ENCODE data around the gene TMEM245.

TMEM245 gene

GRCh38 chr9:109072821-109073435, 46.8 kb downstream of the TMEM245 start:
- Histone ChIP-seq H3K27ac (ENCODE audit: insufficient read depth in 1 of 2, low read depth in 1 of 2, low read length in 2 of 2, poor library complexity in 1 of 2, severe bottlenecking in 2 of 2) (no peak overlapping the region), H3K4me3 (ENCODE audit: control insufficient read depth in 1 of 7, extremely low read depth in 1 of 7, insufficient read depth in 4 of 7, low read depth in 2 of 7, low read length in 6 of 7) (no peak overlapping the region), H3K27me3 (replicated peaks in 2 of 5; ENCODE audit: control insufficient read depth in 4 of 5, insufficient read depth in 5 of 5, low read length in 4 of 5) (no peaks in the 10 kb centered on the region), H3K36me3 (ENCODE audit: control insufficient read depth in 4 of 4, insufficient read depth in 4 of 4, low read length in 3 of 4) (peaks cover 17 to 61% (median 36%) of the 10 kb centered on the region in 4 experiments), H3K9me3 (ENCODE audit: control extremely low read depth in 1 of 5, control insufficient read depth in 4 of 5, insufficient read depth in 2 of 5, low read depth in 1 of 5, low read length in 4 of 5) (no peaks in the 10 kb centered on the region), H3K4me1 (ENCODE audit: control extremely low read depth in 1 of 4, control insufficient read depth in 4 of 4, insufficient read depth in 4 of 4, low read length in 3 of 4) (no peaks in the 10 kb centered on the region)
- CTCF ChIA-PET, result no interaction called here
- no peak for DNase-seq
- POLR2A ChIA-PET, result no interaction called here
- WGBS (ENCODE audit: insufficient coverage), result 100% methylated on average over 1 of the region's 2 CpGs

- Histone ChIP-seq H3K9me3 (ENCODE audit: control extremely low read depth in 1 of 5, control insufficient read depth in 4 of 5, insufficient read depth in 2 of 5, low read depth in 1 of 5, low read length in 4 of 5) (no peaks in the 10 kb centered on the region), H3K4me3 (ENCODE audit: control insufficient read depth in 1 of 7, extremely low read depth in 1 of 7, insufficient read depth in 4 of 7, low read depth in 2 of 7, low read length in 6 of 7) (no peak overlapping the region), H3K27me3 (replicated peaks in 2 of 5; ENCODE audit: control insufficient read depth in 4 of 5, insufficient read depth in 5 of 5, low read length in 4 of 5) (no peaks in the 10 kb centered on the region), H3K36me3 (ENCODE audit: control insufficient read depth in 4 of 4, insufficient read depth in 4 of 4, low read length in 3 of 4) (peaks cover 20 to 62% (median 36%) of the 10 kb centered on the region in 4 experiments), H3K27ac (ENCODE audit: insufficient read depth in 1 of 2, low read depth in 1 of 2, low read length in 2 of 2, poor library complexity in 1 of 2, severe bottlenecking in 2 of 2) (no peak overlapping the region), H3K4me1 (ENCODE audit: control extremely low read depth in 1 of 4, control insufficient read depth in 4 of 4, insufficient read depth in 4 of 4, low read length in 3 of 4) (no peaks in the 10 kb centered on the region)
- POLR2A ChIA-PET, result no interaction called here
- no peak for DNase-seq
- WGBS (ENCODE audit: insufficient coverage), result 96% methylated on average over 3 of the region's 8 CpGs
- CTCF ChIA-PET, result interaction anchor here (1.0 kb wide), 1 partner anchor 28 kb away, joined by 3 read pairs; no protein-coding TSS in a partner anchor
Observed at GRCh38 chr9:109072133-109072692, 47.5 kb downstream of the TMEM245 start.

DNA sequence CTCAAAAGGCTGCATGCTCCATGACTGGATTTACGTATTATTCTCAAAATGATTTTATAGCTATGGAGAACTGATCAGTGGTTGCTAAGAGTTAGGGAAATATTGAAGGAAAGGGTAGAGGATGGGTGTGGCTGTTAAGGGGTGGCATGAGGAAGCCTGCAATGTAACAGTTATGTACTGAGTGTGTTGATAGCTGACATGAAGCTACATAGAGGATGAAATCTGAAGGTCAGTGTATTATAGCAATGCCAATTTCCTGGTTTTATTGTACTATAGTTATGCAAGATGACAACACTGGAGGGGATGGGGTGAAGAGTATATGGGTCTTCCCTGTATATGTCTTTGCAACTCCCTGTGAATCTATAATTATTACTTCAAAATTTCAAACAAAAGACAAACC, 51.0 kb downstream of the TMEM245 start:
- H3K36me3 ChIP-seq (ENCODE audit: control insufficient read depth in 4 of 4, insufficient read depth in 4 of 4, low read length in 3 of 4), result peaks cover 29 to 75% (median 47%) of the 10 kb centered on the region in 4 experiments
- WGBS (ENCODE audit: insufficient coverage), result 100% methylated on average over 1 of the region's 1 CpG
- no peaks in the 10 kb centered on the region for H3K9me3 ChIP-seq (ENCODE audit: control extremely low read depth in 1 of 5, control insufficient read depth in 4 of 5, insufficient read depth in 2 of 5, low read depth in 1 of 5, low read length in 4 of 5)
- no peak for DNase-seq
- H3K4me1 ChIP-seq (ENCODE audit: control extremely low read depth in 1 of 4, control insufficient read depth in 4 of 4, insufficient read depth in 4 of 4, low read length in 3 of 4), result no peaks in the 10 kb centered on the region
- ChIA-PET CTCF (no interaction called here), POLR2A (no interaction called here)
- H3K27ac ChIP-seq (ENCODE audit: insufficient read depth in 1 of 2, low read depth in 1 of 2, low read length in 2 of 2, poor library complexity in 1 of 2, severe bottlenecking in 2 of 2), result no peak overlapping the region
- no peak overlapping the region for H3K4me3 ChIP-seq (ENCODE audit: control insufficient read depth in 1 of 7, extremely low read depth in 1 of 7, insufficient read depth in 4 of 7, low read depth in 2 of 7, low read length in 6 of 7)
- H3K27me3 ChIP-seq (replicated peaks in 2 of 5; ENCODE audit: control insufficient read depth in 4 of 5, insufficient read depth in 5 of 5, low read length in 4 of 5), result no peaks in the 10 kb centered on the region

- Histone ChIP-seq H3K4me1 (ENCODE audit: control extremely low read depth in 1 of 4, control insufficient read depth in 4 of 4, insufficient read depth in 4 of 4, low read length in 3 of 4) (no peaks in the 10 kb centered on the region), H3K27me3 (replicated peaks in 2 of 5; ENCODE audit: control insufficient read depth in 4 of 5, insufficient read depth in 5 of 5, low read length in 4 of 5) (no peaks in the 10 kb centered on the region), H3K9me3 (ENCODE audit: control extremely low read depth in 1 of 5, control insufficient read depth in 4 of 5, insufficient read depth in 2 of 5, low read depth in 1 of 5, low read length in 4 of 5) (no peaks in the 10 kb centered on the region), H3K27ac (ENCODE audit: insufficient read depth in 1 of 2, low read depth in 1 of 2, low read length in 2 of 2, poor library complexity in 1 of 2, severe bottlenecking in 2 of 2) (no peak overlapping the region), H3K4me3 (ENCODE audit: control insufficient read depth in 1 of 7, extremely low read depth in 1 of 7, insufficient read depth in 4 of 7, low read depth in 2 of 7, low read length in 6 of 7) (no peak overlapping the region), H3K36me3 (ENCODE audit: control insufficient read depth in 4 of 4, insufficient read depth in 4 of 4, low read length in 3 of 4) (peaks cover 23 to 69% (median 41%) of the 10 kb centered on the region in 4 experiments)
- ChIA-PET POLR2A (no interaction called here), CTCF (no interaction called here)
- DNase-seq, result no peak
- 90% methylated on average over 2 of the region's 2 CpGs for WGBS (ENCODE audit: insufficient coverage)
Observed at GRCh38 chr9:109064963-109065702, 54.6 kb downstream of the TMEM245 start.

DNA sequence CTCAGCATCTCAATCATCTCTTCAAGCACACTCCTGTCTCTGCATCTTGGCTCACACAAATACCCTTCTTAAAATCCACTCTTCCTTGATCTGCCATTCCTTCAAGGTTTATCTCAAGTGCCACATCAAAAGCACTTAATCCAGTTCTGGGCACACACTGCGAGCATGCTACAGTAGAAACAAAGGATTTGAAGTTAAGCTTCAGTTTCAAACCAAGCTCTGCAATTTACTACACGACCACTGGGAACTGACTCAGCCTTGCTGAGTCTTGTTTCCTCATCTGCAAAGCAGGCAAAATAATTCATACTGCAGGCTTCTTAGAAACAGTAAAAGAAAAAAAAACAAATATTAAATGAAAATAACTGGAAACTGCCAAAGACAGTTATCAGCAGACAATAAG, 56.0 kb downstream of the TMEM245 start:
- ChIA-PET CTCF (no interaction called here), POLR2A (no interaction called here)
- Histone ChIP-seq H3K9me3 (ENCODE audit: control extremely low read depth in 1 of 5, control insufficient read depth in 4 of 5, insufficient read depth in 2 of 5, low read depth in 1 of 5, low read length in 4 of 5) (no peaks in the 10 kb centered on the region), H3K27me3 (replicated peaks in 2 of 5; ENCODE audit: control insufficient read depth in 4 of 5, insufficient read depth in 5 of 5, low read length in 4 of 5) (no peaks in the 10 kb centered on the region), H3K4me1 (ENCODE audit: control extremely low read depth in 1 of 4, control insufficient read depth in 4 of 4, insufficient read depth in 4 of 4, low read length in 3 of 4) (no peaks in the 10 kb centered on the region), H3K27ac (ENCODE audit: insufficient read depth in 1 of 2, low read depth in 1 of 2, low read length in 2 of 2, poor library complexity in 1 of 2, severe bottlenecking in 2 of 2) (no peak overlapping the region), H3K36me3 (ENCODE audit: control insufficient read depth in 4 of 4, insufficient read depth in 4 of 4, low read length in 3 of 4) (peaks cover 22 to 66% (median 38%) of the 10 kb centered on the region in 4 experiments), H3K4me3 (ENCODE audit: control insufficient read depth in 1 of 7, extremely low read depth in 1 of 7, insufficient read depth in 4 of 7, low read depth in 2 of 7, low read length in 6 of 7) (no peak overlapping the region)
- WGBS (ENCODE audit: insufficient coverage), result 100% methylated on average over 2 of the region's 2 CpGs
- no peak for DNase-seq

- Histone ChIP-seq H3K36me3 (ENCODE audit: control insufficient read depth in 4 of 4, insufficient read depth in 4 of 4, low read length in 3 of 4) (peaks cover 18 to 62% (median 41%) of the 10 kb centered on the region in 4 experiments), H3K4me3 (ENCODE audit: control insufficient read depth in 1 of 7, extremely low read depth in 1 of 7, insufficient read depth in 4 of 7, low read depth in 2 of 7, low read length in 6 of 7) (no peak overlapping the region), H3K27me3 (replicated peaks in 2 of 5; ENCODE audit: control insufficient read depth in 4 of 5, insufficient read depth in 5 of 5, low read length in 4 of 5) (no peaks in the 10 kb centered on the region), H3K4me1 (ENCODE audit: control extremely low read depth in 1 of 4, control insufficient read depth in 4 of 4, insufficient read depth in 4 of 4, low read length in 3 of 4) (no peaks in the 10 kb centered on the region), H3K9me3 (ENCODE audit: control extremely low read depth in 1 of 5, control insufficient read depth in 4 of 5, insufficient read depth in 2 of 5, low read depth in 1 of 5, low read length in 4 of 5) (no peaks in the 10 kb centered on the region), H3K27ac (ENCODE audit: insufficient read depth in 1 of 2, low read depth in 1 of 2, low read length in 2 of 2, poor library complexity in 1 of 2, severe bottlenecking in 2 of 2) (no peak overlapping the region)
- DNase-seq, result no peak
- WGBS (ENCODE audit: insufficient coverage), result 100% methylated on average over 3 of the region's 6 CpGs
- CTCF ChIA-PET, result no interaction called here
- POLR2A ChIA-PET, result no interaction called here
Observed at GRCh38 chr9:109062543-109062942, 57.2 kb downstream of the TMEM245 start.

DNA sequence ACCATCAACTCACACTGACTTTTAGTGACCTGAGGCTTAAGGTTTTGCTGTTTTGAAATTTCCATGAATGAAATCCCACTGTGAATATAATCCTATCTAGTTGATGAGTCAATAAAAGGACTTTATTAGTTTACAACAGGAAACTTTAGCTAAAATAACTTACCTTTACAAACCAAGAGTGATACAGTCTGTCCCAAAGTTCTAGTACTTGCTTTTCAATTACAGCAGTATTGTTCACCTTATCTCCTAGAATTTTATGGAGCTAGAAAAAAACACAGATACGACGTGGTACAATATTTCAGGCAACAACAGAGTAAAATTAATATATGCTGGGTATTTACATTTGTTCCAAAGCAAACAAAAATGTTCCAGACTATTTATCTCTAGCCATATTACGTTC, 59.6 kb downstream of the TMEM245 start:
- Histone ChIP-seq H3K9me3 (ENCODE audit: control extremely low read depth in 1 of 5, control insufficient read depth in 4 of 5, insufficient read depth in 2 of 5, low read depth in 1 of 5, low read length in 4 of 5) (no peaks in the 10 kb centered on the region), H3K4me3 (ENCODE audit: control insufficient read depth in 1 of 7, extremely low read depth in 1 of 7, insufficient read depth in 4 of 7, low read depth in 2 of 7, low read length in 6 of 7) (no peak overlapping the region), H3K27ac (ENCODE audit: insufficient read depth in 1 of 2, low read depth in 1 of 2, low read length in 2 of 2, poor library complexity in 1 of 2, severe bottlenecking in 2 of 2) (no peak overlapping the region), H3K4me1 (ENCODE audit: control extremely low read depth in 1 of 4, control insufficient read depth in 4 of 4, insufficient read depth in 4 of 4, low read length in 3 of 4) (no peaks in the 10 kb centered on the region), H3K36me3 (ENCODE audit: control insufficient read depth in 4 of 4, insufficient read depth in 4 of 4, low read length in 3 of 4) (peaks cover 18 to 67% (median 45%) of the 10 kb centered on the region in 4 experiments), H3K27me3 (replicated peaks in 2 of 5; ENCODE audit: control insufficient read depth in 4 of 5, insufficient read depth in 5 of 5, low read length in 4 of 5) (no peaks in the 10 kb centered on the region)
- ChIA-PET POLR2A (no interaction called here), CTCF (no interaction called here)
- no peak for DNase-seq
- WGBS (ENCODE audit: insufficient coverage), result 0% methylated on average over 1 of the region's 3 CpGs
